Measurements from ENCODE around the gene PGAM5. TPM values are rescaled to one million over a fixed set of nuclear protein-coding genes. Genes with fewer than 3 reads are reported as not detected.
"Not testable (repeated sequence)": the region's sequence is repeated elsewhere in the genome, so short reads cannot be mapped to it uniquely, and the experiment has no call there.

The PGAM5 gene
- total and polyA plus RNA-seq, 11 donors, result 20.7 to 46.5 (median 27.6) TPM

GRCh38 chr12:132747395-132747794, 36.8 kb downstream of the PGAM5 start:
- peak in 1 of 5 donors; percentile 33 for DNase-seq

GRCh38 chr12:132747896-132748295, 37.3 kb downstream of the PGAM5 start:
- DNase-seq, result peak in 1 of 5 donors; percentile 35

More at GRCh38 chr12:132747395-132747794, 36.8 kb downstream of the PGAM5 start:
- H3K4me1 ChIP-seq, result no peaks in the 10 kb centered on the region
- WGBS, 4 donors, result 91 to 95% (median 93%) methylated on average over 11 of the region's 11 CpGs
- H3K4me3 ChIP-seq, result no peak overlapping the region
- no peak for TF ChIP-seq CTCF (IDR thresholded peaks at IDR 0.05)
- TF ChIP-seq POLR2A (IDR thresholded peaks at IDR 0.05), result no peak
- intact Hi-C loops (cut with DNase I), result no loop called here
- H3K36me3 ChIP-seq, result peaks cover 0 to 99% (median 99%) of the 10 kb centered on the region in 9 donors
- no peak for ATAC-seq
- no peaks in the 10 kb centered on the region for H3K27me3 ChIP-seq
- H3K9me3 ChIP-seq, result no peaks in the 10 kb centered on the region
- H3K27ac ChIP-seq, result no peak overlapping the region

GRCh38 chr12:132748319-132748718, 37.7 kb downstream of the PGAM5 start:
- no peak for ATAC-seq
- WGBS, 4 donors, result 85 to 96% (median 88%) methylated on average over 8 to 10 of the region's 10 CpGs

More at GRCh38 chr12:132747896-132748295, 37.3 kb downstream of the PGAM5 start:
- WGBS, 4 donors, result 93 to 95% (median 94%) methylated on average over 22 of the region's 22 CpGs
- no peaks in the 10 kb centered on the region for H3K27me3 ChIP-seq
- H3K27ac ChIP-seq, result no peak overlapping the region
- H3K9me3 ChIP-seq, result no peaks in the 10 kb centered on the region
- no peak for TF ChIP-seq POLR2A (IDR thresholded peaks at IDR 0.05)
- no peak for TF ChIP-seq CTCF (IDR thresholded peaks at IDR 0.05)
- no peak for ATAC-seq
- intact Hi-C loops (cut with DNase I), result no loop called here
- no peaks in the 10 kb centered on the region for H3K4me1 ChIP-seq
- H3K36me3 ChIP-seq, result peaks cover 0 to 99% (median 99%) of the 10 kb centered on the region in 9 donors
- no peak overlapping the region for H3K4me3 ChIP-seq

GRCh38 chr12:132753670-132754069, 43.0 kb downstream of the PGAM5 start:
- H3K36me3 ChIP-seq, result peaks cover 0 to 95% (median 67%) of the 10 kb centered on the region in 9 donors
- intact Hi-C loops (cut with DNase I); ATAC-seq; H3K4me3 ChIP-seq; DNase-seq; H3K27me3 ChIP-seq; H3K4me1 ChIP-seq; H3K27ac ChIP-seq; H3K9me3 ChIP-seq: not testable (repeated sequence)
- 92 to 97% (median 93%) methylated on average over 7 of the region's 7 CpGs for WGBS, 4 donors

More at GRCh38 chr12:132748319-132748718, 37.7 kb downstream of the PGAM5 start:
- Histone ChIP-seq H3K27ac (no peak overlapping the region), H3K27me3 (no peaks in the 10 kb centered on the region), H3K4me1 (no peaks in the 10 kb centered on the region), H3K4me3 (no peak overlapping the region), H3K36me3 (peaks cover 0 to 99% (median 99%) of the 10 kb centered on the region in 9 donors), H3K9me3 (no peaks in the 10 kb centered on the region)
- no peak for TF ChIP-seq CTCF (IDR thresholded peaks at IDR 0.05)
- TF ChIP-seq POLR2A (IDR thresholded peaks at IDR 0.05), result no peak
- DNase-seq, result peak in 1 of 5 donors; percentile 28
- intact Hi-C loops (cut with DNase I), result no loop called here

All from heart left ventricle (tissue), 16 donors.